ENCODE data around the gene MCM6.
"Not testable (repeated sequence)": the region's sequence is repeated elsewhere in the genome, so short reads cannot be mapped to it uniquely, and the experiment has no call there.

MCM6 gene

GRCh38 chr2:135893374-135893794, 17.1 kb upstream of the MCM6 start:
- H3K4me3 ChIP-seq (ENCODE audit: control insufficient read depth, low read depth, low read length), result no peak overlapping the region
- DNase-seq (ENCODE audit: low read depth), result no peak
- TF ChIP-seq, protein P1, sequence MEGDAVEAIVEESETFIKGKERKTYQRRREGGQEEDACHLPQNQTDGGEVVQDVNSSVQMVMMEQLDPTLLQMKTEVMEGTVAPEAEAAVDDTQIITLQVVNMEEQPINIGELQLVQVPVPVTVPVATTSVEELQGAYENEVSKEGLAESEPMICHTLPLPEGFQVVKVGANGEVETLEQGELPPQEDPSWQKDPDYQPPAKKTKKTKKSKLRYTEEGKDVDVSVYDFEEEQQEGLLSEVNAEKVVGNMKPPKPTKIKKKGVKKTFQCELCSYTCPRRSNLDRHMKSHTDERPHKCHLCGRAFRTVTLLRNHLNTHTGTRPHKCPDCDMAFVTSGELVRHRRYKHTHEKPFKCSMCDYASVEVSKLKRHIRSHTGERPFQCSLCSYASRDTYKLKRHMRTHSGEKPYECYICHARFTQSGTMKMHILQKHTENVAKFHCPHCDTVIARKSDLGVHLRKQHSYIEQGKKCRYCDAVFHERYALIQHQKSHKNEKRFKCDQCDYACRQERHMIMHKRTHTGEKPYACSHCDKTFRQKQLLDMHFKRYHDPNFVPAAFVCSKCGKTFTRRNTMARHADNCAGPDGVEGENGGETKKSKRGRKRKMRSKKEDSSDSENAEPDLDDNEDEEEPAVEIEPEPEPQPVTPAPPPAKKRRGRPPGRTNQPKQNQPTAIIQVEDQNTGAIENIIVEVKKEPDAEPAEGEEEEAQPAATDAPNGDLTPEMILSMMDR (IDR thresholded peaks at IDR 0.05; ENCODE audit: control insufficient read depth, insufficient read depth, low read depth, low read length, missing control alignments), result no peak

DNA sequence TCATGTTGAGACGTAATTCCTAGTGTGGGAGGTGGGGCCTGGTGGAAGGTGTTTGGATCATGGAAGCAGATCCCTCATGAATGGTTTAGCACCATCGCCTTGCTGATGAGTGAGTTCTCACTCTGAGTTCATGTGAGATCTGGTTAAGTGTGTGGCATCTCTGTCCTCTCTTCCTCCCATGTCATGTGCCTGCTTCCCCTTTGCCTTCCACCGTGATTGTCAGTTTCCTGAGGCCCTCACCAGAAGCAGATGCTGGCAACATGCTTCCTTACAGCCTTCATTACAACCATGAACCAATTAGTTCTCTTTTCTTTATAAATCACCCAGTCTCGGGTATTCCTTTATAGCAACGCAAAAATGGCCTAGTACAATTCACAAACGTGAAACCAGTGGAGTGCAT, 14.6 kb upstream of the MCM6 start:
- DNase-seq (ENCODE audit: low read depth), result no peak
- no peak overlapping the region for H3K4me3 ChIP-seq (ENCODE audit: control insufficient read depth, low read depth, low read length)
- TF ChIP-seq, protein P1 (IDR thresholded peaks at IDR 0.05; ENCODE audit: control insufficient read depth, insufficient read depth, low read depth, low read length, missing control alignments), result no peak

DNA sequence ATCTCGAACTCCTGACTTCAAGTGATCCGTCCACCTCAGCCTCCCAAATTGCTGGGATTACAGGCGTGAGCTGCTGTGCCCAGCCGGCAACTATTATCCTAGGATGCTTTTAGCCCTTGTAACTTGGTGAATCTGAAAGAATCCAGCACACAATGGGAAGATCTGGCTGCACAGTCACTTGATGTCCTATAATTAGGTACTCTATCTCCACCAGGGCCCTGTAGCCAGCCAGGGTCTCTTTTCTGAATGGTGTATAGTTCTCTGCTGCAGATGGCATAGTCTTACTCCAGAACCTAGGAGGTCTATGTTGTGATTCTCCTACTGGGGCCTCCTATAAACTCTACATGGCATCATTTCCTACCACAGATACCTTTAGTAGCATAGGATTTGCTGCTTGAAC, 13.9 kb upstream of the MCM6 start:
- TF ChIP-seq, protein P1 (IDR thresholded peaks at IDR 0.05; ENCODE audit: control insufficient read depth, insufficient read depth, low read depth, low read length, missing control alignments), result no peak
- DNase-seq (ENCODE audit: low read depth), result no peak

GRCh38 chr2:135888587-135888986, 12.3 kb upstream of the MCM6 start:
- DNase-seq (ENCODE audit: low read depth); H3K4me3 ChIP-seq (ENCODE audit: control insufficient read depth, low read depth, low read length): not testable (repeated sequence)

More for the DNA sequence above, 13.9 kb upstream of the MCM6 start:
- no peak overlapping the region for H3K4me3 ChIP-seq (ENCODE audit: control insufficient read depth, low read depth, low read length)

- H3K4me3 ChIP-seq (ENCODE audit: control insufficient read depth, low read depth, low read length), result no peak overlapping the region
- TF ChIP-seq, protein P1 (IDR thresholded peaks at IDR 0.05; ENCODE audit: control insufficient read depth, insufficient read depth, low read depth, low read length, missing control alignments), result no peak
- DNase-seq (ENCODE audit: low read depth), result no peak
These were observed 9.5 kb upstream of the MCM6 start for GRCh38 chr2:135885709-135886108.

GRCh38 chr2:135882415-135882814, 6.2 kb upstream of the MCM6 start:
- TF ChIP-seq, protein P1 (IDR thresholded peaks at IDR 0.05; ENCODE audit: control insufficient read depth, insufficient read depth, low read depth, low read length, missing control alignments), result no peak
- H3K4me3 ChIP-seq (ENCODE audit: control insufficient read depth, low read depth, low read length), result no peak overlapping the region
- DNase-seq (ENCODE audit: low read depth), result no peak

DNA sequence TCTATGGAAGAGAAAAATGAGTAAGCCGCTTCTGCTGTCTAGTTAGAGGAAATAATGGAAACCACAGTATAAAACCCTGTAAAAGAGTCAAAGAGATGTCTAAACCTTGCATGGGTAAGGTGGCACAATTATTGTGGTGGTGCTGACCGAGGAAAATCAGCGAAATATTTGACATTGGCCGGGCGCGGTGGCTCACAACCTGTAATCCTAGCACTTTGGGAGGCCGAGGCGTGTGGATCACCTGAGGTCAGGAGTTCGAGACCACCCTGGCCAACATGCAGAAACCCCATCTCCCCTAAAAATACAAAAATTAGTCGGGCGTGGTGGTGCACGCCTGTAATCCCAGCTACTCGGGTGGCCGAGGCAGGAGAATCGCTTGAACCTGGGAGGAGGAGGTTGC, 527 bp upstream of the MCM6 start:
- H3K4me3 ChIP-seq (ENCODE audit: control insufficient read depth, low read depth, low read length), result peak overlapping the region; percentile 76
- not testable (repeated sequence) for DNase-seq (ENCODE audit: low read depth)

DNA sequence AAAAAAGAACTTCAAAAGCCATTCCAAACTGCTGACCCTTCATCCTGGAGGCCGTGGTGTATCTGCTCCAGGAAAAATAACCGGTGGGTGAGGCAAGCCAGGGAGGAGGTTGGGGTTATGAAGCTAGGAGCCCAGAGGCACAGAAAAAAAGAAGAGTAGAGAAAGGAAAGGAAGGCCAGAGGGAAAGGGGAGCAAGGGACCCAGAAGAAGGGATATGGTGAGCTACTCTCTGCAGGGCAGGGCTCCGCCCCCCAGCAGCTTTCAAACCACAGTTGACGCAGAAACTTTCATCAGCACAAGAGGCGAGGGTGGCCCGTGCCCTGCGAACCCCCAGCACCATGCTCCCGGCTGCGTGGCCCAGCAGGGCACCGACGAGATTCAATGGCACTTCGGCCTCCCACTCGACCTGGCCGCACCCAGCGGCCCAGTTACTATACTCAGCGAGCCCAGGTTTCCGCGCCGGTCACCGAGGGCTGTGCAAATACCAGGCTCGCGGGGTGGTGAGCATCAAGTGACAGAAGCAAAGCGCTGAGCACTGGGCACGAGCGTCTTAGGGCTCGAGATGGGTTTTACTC, 665 bp downstream of the MCM6 start:
- peak; percentile 20 for DNase-seq (ENCODE audit: low read depth)
- TF ChIP-seq, protein P1 (IDR thresholded peaks at IDR 0.05; ENCODE audit: control insufficient read depth, insufficient read depth, low read depth, low read length, missing control alignments), result no peak

More for the DNA sequence above, 665 bp downstream of the MCM6 start:
- peak overlapping the region; percentile 76 for H3K4me3 ChIP-seq (ENCODE audit: control insufficient read depth, low read depth, low read length)

Data from AG09309 (cell line).